GM13977 (cell line): ENCODE data around the gene ZNF324.
"Not testable (repeated sequence)": the region's sequence is repeated elsewhere in the genome, so short reads cannot be mapped to it uniquely, and the experiment has no call there.

Experiments
- DNase-seq: peaks from one replicate; pipeline ENCODE4 v3.0.0; 2012; ENCODE audit warnings: low spot score
- CTCF ChIP-seq: IDR thresholded peaks from 2 replicates; pipeline ENCODE4 v1.5.1; 2012; ENCODE audit warnings: mild to moderate bottlenecking, control low read depth; ENCODE audit not compliant: insufficient read depth; ENCODE audit errors: extremely low read depth, missing control alignments
- in situ Hi-C: fragments of 300-500 bp; cut with MboI; formaldehyde crosslinking; loops from one replicate; pipeline ENCODE4 v1.12.0; 2022; ENCODE audit warnings: low sequenced_read_pairs, low pct_unique_long_range_greater_than_20kb, mixed read lengths, inconsistent platforms; ENCODE audit not compliant: unreplicated experiment

ZNF324 gene

GRCh38 chr19:58466760-58467589 lies at the start of gene ZNF324:
ZNF324 (plus strand) TSS chr19:58467080; CDS start chr19:58469186, 2,106 bp downstream.
- in situ Hi-C loops, result no loop called here
- no peak for TF ChIP-seq CTCF
- peak; percentile 99 for DNase-seq

GRCh38 chr19:58428617-58429016 lies 38.3 kb upstream of the ZNF324 start:
- DNase-seq, result no peak
- TF ChIP-seq CTCF, result no peak
- in situ Hi-C loops, result no loop called here

DNA sequence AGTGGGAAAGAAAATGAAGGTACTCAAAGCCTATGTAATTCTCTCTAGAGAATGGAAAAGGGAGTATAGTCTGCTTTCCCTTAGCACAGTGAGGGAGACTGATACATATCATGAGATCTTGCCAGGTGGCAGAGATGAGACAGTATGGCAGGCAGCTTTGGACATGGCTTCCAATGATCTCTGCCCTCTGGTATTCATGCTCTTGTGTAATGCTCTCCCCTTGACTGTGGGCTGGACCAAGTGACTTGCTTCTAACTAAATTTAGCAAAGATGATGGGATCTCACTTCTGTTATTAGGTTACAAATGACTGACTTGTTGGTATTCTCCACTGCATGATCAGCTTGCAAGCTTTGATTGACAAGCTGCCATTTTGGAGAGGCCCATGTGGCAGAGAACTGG lies 37.1 kb upstream of the ZNF324 start:
- DNase-seq, result no peak
- in situ Hi-C loops, result no loop called here
- no peak for TF ChIP-seq CTCF

DNA sequence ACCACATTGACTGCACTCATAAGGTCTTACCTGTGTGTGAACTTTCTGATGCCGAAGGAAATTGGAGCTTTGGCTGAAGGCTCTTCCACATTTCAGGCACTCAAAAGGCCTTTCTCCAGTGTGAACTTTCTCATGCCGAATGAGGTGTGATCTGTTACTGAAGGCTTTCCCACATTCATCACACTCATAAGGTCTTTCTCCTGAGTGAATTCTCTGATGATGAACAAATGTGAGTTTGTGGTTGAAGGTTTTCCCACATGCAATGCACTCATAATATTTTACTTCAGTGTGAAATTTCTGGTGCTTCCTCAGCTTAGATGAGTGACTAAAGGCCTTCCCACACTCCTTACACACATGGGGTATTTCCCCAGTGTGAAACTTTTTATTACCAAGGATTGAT lies 32.7 kb upstream of the ZNF324 start:
- in situ Hi-C loops, result no loop called here
- TF ChIP-seq CTCF, result no peak
- no peak for DNase-seq

DNA sequence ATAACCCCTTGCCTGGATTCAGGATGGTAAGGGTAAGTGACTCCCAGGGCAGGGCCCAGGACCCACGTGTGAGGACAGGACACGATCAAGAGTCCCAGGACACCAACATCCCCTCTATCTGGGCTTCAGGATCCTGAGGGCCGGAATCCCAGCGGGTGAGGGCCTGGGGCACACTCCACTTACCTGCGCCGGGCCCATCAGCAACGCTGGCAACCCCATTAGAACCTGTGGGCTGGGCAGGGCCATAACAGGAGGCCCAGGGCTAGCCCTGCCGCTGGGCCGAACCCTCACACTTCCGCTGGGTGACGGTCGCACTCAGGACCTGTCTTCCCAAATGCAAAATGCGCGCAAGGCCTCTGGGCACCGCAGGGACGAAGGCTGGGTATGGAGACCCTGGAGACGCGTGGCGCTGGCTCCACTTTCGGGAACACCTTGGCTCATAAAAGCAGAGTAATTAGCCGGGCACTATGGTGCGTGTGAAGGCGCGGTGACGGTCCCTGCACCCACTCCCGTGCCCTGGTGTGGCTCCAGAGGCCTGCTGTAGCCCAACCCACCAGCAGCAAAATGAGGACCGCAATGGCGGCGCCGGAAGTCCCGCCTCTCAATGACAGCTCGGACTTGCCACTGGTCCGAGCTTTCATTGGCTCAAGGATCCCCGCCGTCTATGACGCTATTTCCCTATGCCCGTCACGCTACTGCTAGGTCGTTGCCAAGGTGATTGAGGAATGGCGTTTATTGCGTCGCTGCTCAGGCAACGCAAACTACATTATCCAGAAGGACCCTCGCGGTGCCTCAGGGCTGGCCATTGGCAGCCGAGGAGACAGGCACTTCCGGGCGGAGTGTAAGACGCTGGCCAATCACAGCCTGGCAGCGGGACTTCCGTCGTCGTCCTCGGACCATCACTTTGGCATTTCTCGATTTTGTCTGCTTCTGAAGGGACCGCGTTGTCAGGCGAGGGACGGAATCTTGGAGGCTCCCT lies 27.0 kb upstream of the ZNF324 start, which contains the start of gene ZNF132:
Gene ZNF132, minus strand, starts transcription at position 578 of the 979 bp plus-strand sequence. Its CDS starts 332 bp downstream, at position 246.
- in situ Hi-C loops, result no loop called here
- TF ChIP-seq CTCF, result no peak
- peak; percentile 97 for DNase-seq

GRCh38 chr19:58440556-58440955 lies 26.3 kb upstream of the ZNF324 start:
- TF ChIP-seq CTCF, result no peak
- DNase-seq, result no peak
- in situ Hi-C loops, result no loop called here

GRCh38 chr19:58442986-58443385 lies 23.9 kb upstream of the ZNF324 start:
- DNase-seq, in situ Hi-C loops: not testable (repeated sequence)

DNA sequence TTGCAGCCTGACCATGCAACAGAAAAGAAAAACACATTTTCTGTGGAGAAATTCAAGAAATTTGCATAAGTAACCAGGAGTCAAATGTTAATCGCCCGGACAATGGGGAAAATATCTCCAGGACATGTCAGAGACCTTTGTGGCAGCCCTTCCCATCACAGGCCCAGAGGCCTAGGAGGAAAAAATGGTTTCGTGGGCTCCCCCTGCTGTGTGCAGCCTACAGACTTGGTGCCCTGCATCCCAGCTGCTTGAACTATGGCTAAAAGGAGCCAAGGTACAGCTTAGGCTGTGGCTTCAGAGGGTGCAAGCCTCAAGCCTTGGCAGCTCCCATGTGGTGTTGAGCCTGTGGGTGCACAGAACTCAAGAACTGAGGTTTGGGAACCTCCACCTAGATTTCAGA lies 18.0 kb upstream of the ZNF324 start:
- DNase-seq, in situ Hi-C loops: not testable (repeated sequence)

DNA sequence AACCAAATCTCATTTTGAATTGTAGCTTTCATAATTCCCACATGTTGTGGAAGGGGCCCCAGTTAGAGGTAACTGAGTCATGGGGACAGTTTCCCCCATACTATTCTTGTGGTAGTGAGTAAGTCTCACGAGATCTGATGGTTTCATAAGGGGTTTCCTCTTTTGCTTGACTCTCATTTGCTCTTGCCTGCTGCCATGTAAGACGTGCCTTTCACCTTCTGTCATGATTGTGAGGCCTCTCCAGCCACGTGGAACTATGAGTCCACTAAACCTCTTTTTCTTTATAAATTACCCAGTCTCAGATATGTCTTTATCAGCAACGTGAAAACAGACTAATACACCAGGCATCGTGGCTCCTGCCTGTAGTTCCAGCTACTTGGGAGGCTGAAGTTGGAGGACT lies 16.9 kb upstream of the ZNF324 start:
- in situ Hi-C loops, DNase-seq: not testable (repeated sequence)
